RWPE2 (cell line): Measurements from ENCODE around the gene PLPPR5.

Source experiments
- ATAC-seq: fragments of 200-7000 bp; cut with Tn5 transposase; 3 replicates; pipeline ENCODE4 v1.9.1; 2021; ENCODE audit warnings: low read depth
- DNase-seq: peaks from one replicate; pipeline ENCODE4 v3.0.0-alpha.2; 2020; ENCODE audit warnings: low spot score
- H3K27ac ChIP-seq: fragments of 450-650 bp; 2 replicates; pipeline ENCODE4 v1.5.1; 2017; ENCODE audit warnings: mild to moderate bottlenecking; ENCODE audit not compliant: poor library complexity, severe bottlenecking
- H3K27me3 ChIP-seq: fragments of 250-450 bp; sonication (Bioruptor Pico); 2 replicates; pipeline ENCODE4 v1.5.1; 2021; ENCODE audit warnings: mild to moderate bottlenecking, moderate library complexity; ENCODE audit not compliant: insufficient read depth, poor library complexity, severe bottlenecking
- H3K36me3 ChIP-seq: fragments of 250-450 bp; sonication (Bioruptor Pico); 2 replicates; pipeline ENCODE4 v1.5.1; 2020; ENCODE audit warnings: low read depth, mild to moderate bottlenecking, moderate library complexity
- H3K4me1 ChIP-seq: fragments of 250-450 bp; sonication (Bioruptor Pico); 2 replicates; pipeline ENCODE4 v1.5.1; 2021; ENCODE audit warnings: mild to moderate bottlenecking, moderate library complexity; ENCODE audit not compliant: insufficient read depth, poor library complexity, severe bottlenecking
- H3K4me3 ChIP-seq: fragments of 250-450 bp; sonication (Bioruptor Pico); 2 replicates; pipeline ENCODE4 v1.5.1; 2021; ENCODE audit warnings: mild to moderate bottlenecking, moderate library complexity; ENCODE audit not compliant: severe bottlenecking
- H3K9me3 ChIP-seq: fragments of 250-450 bp; sonication (Bioruptor Pico); 2 replicates; pipeline ENCODE4 v1.5.1; 2021; ENCODE audit warnings: mild to moderate bottlenecking, moderate library complexity; ENCODE audit not compliant: severe bottlenecking
- TF ChIP-seq, protein P1 (sequence below): fragments of 450-650 bp; IDR thresholded peaks from one replicate; pipeline ENCODE4 v1.5.1; 2017; ENCODE audit warnings: mild to moderate bottlenecking, moderate library complexity; ENCODE audit not compliant: poor library complexity, severe bottlenecking

The PLPPR5 gene

DNA sequence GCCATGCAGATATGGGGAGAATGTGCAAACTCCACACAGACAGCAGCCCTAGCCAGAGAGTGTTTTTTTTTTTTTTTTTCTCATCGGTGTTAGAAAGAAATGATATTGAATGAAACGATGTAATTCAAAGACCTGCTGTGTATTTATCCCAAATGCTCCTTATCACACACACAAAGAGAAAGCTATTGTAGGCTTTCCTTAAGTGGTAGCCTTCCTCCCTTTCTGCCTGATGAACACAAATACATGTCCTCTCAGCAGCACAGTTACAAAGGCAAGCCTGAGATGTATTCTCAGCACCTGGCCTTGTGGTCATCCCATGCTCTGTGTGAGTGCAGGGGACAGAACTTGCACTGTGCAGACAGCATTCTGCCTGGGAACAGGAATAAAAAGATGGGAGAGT lies 93.8 kb downstream of the PLPPR5 start:
- no peak overlapping the region for H3K4me3 ChIP-seq
- TF ChIP-seq, protein P1, sequence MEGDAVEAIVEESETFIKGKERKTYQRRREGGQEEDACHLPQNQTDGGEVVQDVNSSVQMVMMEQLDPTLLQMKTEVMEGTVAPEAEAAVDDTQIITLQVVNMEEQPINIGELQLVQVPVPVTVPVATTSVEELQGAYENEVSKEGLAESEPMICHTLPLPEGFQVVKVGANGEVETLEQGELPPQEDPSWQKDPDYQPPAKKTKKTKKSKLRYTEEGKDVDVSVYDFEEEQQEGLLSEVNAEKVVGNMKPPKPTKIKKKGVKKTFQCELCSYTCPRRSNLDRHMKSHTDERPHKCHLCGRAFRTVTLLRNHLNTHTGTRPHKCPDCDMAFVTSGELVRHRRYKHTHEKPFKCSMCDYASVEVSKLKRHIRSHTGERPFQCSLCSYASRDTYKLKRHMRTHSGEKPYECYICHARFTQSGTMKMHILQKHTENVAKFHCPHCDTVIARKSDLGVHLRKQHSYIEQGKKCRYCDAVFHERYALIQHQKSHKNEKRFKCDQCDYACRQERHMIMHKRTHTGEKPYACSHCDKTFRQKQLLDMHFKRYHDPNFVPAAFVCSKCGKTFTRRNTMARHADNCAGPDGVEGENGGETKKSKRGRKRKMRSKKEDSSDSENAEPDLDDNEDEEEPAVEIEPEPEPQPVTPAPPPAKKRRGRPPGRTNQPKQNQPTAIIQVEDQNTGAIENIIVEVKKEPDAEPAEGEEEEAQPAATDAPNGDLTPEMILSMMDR: no peak
- ATAC-seq (no peak), DNase-seq (no peak)
- H3K9me3 ChIP-seq: no peaks in the 10 kb centered on the region
- no peaks in the 10 kb centered on the region for H3K27me3 ChIP-seq
- peaks cover 25% of the 10 kb centered on the region for H3K4me1 ChIP-seq
- H3K27ac ChIP-seq: no peak overlapping the region
- no peaks in the 10 kb centered on the region for H3K36me3 ChIP-seq

- no peak overlapping the region for H3K4me3 ChIP-seq
- H3K4me1 ChIP-seq: peaks cover 8% of the 10 kb centered on the region
- no peak for DNase-seq
- TF ChIP-seq, protein P1: no peak
- no peaks in the 10 kb centered on the region for H3K27me3 ChIP-seq
- H3K36me3 ChIP-seq: no peaks in the 10 kb centered on the region
- no peak for ATAC-seq
- no peak overlapping the region for H3K27ac ChIP-seq
- H3K9me3 ChIP-seq: no peaks in the 10 kb centered on the region
Measured at GRCh38 chr1:98908980-98909379, 95.7 kb downstream of the PLPPR5 start.

DNA sequence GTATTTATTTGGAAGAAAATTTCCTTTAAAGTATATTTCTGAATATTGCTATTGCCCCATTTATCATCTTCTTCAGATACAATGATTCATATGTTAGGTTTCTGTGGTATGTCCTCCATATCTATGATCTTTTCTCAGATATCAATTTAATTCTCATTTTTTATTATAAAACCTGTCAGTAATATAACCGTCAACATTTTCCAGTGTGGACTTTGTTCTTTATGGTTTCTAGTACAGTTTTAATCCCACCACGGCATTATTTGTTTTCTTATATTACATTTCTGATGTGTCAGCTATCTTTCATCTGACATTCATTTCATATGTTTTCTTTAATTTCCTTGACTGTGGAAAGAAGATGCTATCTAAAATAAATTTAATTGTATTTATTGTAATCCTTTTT lies 97.9 kb downstream of the PLPPR5 start:
- H3K27me3 ChIP-seq: no peaks in the 10 kb centered on the region
- no peaks in the 10 kb centered on the region for H3K36me3 ChIP-seq
- no peak overlapping the region for H3K4me3 ChIP-seq
- peaks cover 22% of the 10 kb centered on the region for H3K4me1 ChIP-seq
- DNase-seq (no peak), ATAC-seq (0 out of 3 replicates have a peak, but pooled peaks have one; percentile 33)
- H3K27ac ChIP-seq: peak overlapping the region; percentile 42
- no peaks in the 10 kb centered on the region for H3K9me3 ChIP-seq
- TF ChIP-seq, protein P1: no peak

DNA sequence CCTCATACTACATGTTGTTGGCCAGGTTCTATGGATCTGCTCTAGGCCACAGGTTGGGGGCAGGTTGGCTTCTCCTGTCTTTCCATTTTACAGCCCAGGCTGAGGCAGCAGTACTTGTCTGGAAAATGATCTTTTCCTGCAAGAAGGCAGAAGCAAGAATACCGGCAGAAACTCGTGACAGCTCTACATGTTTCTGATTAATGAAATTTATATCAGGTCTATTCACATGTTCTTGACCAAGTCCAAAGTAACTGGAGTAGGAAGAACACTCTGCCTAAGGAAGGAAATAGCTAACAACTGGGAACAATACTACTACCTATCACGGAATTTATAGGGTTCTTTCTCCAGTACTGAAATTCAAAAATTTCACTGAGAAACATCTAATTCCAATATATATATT lies 98.3 kb downstream of the PLPPR5 start:
- Histone ChIP-seq H3K9me3 (no peaks in the 10 kb centered on the region), H3K27me3 (no peaks in the 10 kb centered on the region), H3K36me3 (no peaks in the 10 kb centered on the region), H3K4me3 (no peak overlapping the region), H3K27ac (peak overlapping the region; percentile 42), H3K4me1 (peaks cover 22% of the 10 kb centered on the region)
- DNase-seq (no peak), ATAC-seq (no peak)
- TF ChIP-seq, protein P1: no peak

GRCh38 chr1:98904684-98905083 lies 100.0 kb downstream of the PLPPR5 start:
- ATAC-seq: no peak
- no peaks in the 10 kb centered on the region for H3K27me3 ChIP-seq
- TF ChIP-seq, protein P1: no peak
- no peak overlapping the region for H3K4me3 ChIP-seq
- H3K36me3 ChIP-seq: no peaks in the 10 kb centered on the region
- H3K27ac ChIP-seq: no peak overlapping the region
- DNase-seq: no peak
- H3K4me1 ChIP-seq: peaks cover 22% of the 10 kb centered on the region
- H3K9me3 ChIP-seq: no peaks in the 10 kb centered on the region
